ENCODE results near the gene CRY2.

Gene CRY2

DNA sequence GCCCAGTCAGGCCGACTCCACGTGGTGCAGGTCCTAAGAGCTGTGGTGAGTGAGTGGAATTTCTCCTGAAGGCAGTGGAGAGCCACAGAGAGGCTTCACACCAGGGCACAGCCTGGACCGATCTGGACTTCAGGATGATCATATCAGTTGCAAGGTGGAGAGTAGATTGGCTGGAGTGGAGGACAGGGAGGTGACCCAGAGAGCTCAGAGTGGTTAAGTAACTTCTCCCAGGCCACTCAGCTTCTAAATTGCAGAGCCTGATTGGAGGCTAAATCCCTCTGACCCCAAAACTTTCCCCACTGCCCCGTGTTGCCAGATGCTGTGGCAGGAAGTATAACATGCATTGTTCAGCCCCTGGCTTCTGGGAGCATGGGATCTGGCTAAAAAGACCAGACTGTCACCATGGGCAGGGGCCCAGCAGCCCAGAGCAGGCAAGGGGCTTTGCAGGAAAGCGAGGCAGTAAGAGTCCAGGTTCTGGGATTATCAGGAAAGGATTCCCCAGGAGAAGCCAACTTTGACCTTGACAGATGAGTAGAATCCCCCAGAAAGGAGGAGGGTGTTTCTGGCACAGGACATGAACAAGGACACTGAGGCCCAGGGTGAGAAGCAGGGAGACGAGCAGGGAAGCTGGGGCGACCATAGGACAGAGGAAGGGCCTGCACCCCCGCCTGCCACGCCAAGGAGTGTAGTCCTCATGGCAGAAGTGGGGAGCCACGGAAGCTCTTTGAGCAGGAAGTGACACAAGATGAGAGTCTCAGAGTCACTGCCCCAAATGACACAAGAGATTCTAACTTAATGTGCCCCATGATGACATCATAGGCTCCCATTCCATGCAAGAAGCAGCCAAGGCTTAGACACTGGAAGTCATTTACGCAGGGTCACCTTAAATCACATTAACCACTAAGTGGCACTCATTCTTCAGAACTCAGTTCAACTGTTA is 37.5 kb upstream of the CRY2 start:
- Histone ChIP-seq H3K79me2 (ENCODE audit: control insufficient read depth, low read length) (peaks cover 26% of the 10 kb centered on the region), H3K4me1 (ENCODE audit: control insufficient read depth, low read length) (peaks cover 24% of the 10 kb centered on the region), H3K4me2 (ENCODE audit: low read length) (no peak overlapping the region), H3K27me3 (ENCODE audit: control insufficient read depth, low read length) (no peaks in the 10 kb centered on the region), H4K20me1 (ENCODE audit: control insufficient read depth, insufficient read depth, low read depth, low read length) (peaks cover 5% of the 10 kb centered on the region; the same call in 1 of the 2 replicates), H3K9me2 (replicated peaks; ENCODE audit: control insufficient read depth, low read length) (no peaks in the 10 kb centered on the region), H3K4me3 (ENCODE audit: low read length) (no peak overlapping the region), H3F3A (ENCODE audit: control insufficient read depth, insufficient read depth) (no peaks in the 10 kb centered on the region), H3K27ac (ENCODE audit: low read depth, low read length) (no peak overlapping the region), H3K36me3 (ENCODE audit: control insufficient read depth, low read length) (peaks cover 4% of the 10 kb centered on the region), H3K9me3 (ENCODE audit: control insufficient read depth, insufficient read depth, low read length) (no peaks in the 10 kb centered on the region)
- TF ChIP-seq, protein P1, sequence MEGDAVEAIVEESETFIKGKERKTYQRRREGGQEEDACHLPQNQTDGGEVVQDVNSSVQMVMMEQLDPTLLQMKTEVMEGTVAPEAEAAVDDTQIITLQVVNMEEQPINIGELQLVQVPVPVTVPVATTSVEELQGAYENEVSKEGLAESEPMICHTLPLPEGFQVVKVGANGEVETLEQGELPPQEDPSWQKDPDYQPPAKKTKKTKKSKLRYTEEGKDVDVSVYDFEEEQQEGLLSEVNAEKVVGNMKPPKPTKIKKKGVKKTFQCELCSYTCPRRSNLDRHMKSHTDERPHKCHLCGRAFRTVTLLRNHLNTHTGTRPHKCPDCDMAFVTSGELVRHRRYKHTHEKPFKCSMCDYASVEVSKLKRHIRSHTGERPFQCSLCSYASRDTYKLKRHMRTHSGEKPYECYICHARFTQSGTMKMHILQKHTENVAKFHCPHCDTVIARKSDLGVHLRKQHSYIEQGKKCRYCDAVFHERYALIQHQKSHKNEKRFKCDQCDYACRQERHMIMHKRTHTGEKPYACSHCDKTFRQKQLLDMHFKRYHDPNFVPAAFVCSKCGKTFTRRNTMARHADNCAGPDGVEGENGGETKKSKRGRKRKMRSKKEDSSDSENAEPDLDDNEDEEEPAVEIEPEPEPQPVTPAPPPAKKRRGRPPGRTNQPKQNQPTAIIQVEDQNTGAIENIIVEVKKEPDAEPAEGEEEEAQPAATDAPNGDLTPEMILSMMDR (IDR thresholded peaks at IDR 0.05; ENCODE audit: low read depth, low read length, poor library complexity, severe bottlenecking): no peak
- TF ChIP-seq EZH2phosphoT487 (IDR thresholded peaks at IDR 0.05; ENCODE audit: borderline replicate concordance, low read length): no peak

DNA sequence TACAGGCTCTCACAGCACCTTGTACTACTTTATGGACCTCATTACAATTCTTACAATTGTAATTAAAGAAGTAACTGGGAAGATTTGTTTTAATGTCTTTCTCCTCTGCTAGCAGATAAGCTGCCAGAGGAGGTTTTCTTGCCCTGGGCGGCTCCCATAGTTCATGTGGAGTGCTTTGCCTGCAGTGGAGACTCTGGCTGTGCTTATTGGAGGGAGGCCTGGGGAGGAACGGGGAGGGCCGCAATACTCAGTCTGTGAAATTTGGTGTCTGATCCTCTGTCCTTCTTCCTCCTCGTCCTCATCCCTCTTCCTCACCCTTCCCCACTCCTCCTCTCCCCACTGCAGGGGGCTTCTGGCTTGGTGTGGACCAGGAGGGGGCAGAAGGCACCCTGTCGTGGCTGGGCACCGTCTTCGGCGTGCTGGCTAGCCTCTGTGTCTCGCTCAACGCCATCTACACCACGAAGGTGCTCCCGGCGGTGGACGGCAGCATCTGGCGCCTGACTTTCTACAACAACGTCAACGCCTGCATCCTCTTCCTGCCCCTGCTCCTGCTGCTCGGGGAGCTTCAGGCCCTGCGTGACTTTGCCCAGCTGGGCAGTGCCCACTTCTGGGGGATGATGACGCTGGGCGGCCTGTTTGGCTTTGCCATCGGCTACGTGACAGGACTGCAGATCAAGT is 36.7 kb upstream of the CRY2 start:
- Histone ChIP-seq H3K9me2 (replicated peaks; ENCODE audit: control insufficient read depth, low read length) (no peaks in the 10 kb centered on the region), H3F3A (ENCODE audit: control insufficient read depth, insufficient read depth) (no peaks in the 10 kb centered on the region), H3K36me3 (ENCODE audit: control insufficient read depth, low read length) (peaks cover 4% of the 10 kb centered on the region), H3K4me2 (ENCODE audit: low read length) (no peak overlapping the region), H4K20me1 (ENCODE audit: control insufficient read depth, insufficient read depth, low read depth, low read length) (peaks cover 5% of the 10 kb centered on the region; the same call in 1 of the 2 replicates), H3K27ac (ENCODE audit: low read depth, low read length) (no peak overlapping the region), H3K4me1 (ENCODE audit: control insufficient read depth, low read length) (peaks cover 23% of the 10 kb centered on the region), H3K27me3 (ENCODE audit: control insufficient read depth, low read length) (no peaks in the 10 kb centered on the region), H3K9me3 (ENCODE audit: control insufficient read depth, insufficient read depth, low read length) (no peaks in the 10 kb centered on the region), H3K79me2 (ENCODE audit: control insufficient read depth, low read length) (peaks cover 22% of the 10 kb centered on the region), H3K4me3 (ENCODE audit: low read length) (no peak overlapping the region)
- TF ChIP-seq, protein P1 (IDR thresholded peaks at IDR 0.05; ENCODE audit: low read depth, low read length, poor library complexity, severe bottlenecking): no peak
- no peak for TF ChIP-seq EZH2phosphoT487 (IDR thresholded peaks at IDR 0.05; ENCODE audit: borderline replicate concordance, low read length)

DNA sequence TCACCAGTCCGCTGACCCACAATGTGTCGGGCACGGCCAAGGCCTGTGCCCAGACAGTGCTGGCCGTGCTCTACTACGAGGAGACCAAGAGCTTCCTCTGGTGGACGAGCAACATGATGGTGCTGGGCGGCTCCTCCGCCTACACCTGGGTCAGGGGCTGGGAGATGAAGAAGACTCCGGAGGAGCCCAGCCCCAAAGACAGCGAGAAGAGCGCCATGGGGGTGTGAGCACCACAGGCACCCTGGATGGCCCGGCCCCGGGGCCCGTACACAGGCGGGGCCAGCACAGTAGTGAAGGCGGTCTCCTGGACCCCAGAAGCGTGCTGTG is 36.2 kb upstream of the CRY2 start:
- peaks cover 4% of the 10 kb centered on the region for H3K36me3 ChIP-seq (ENCODE audit: control insufficient read depth, low read length)
- H3F3A ChIP-seq (ENCODE audit: control insufficient read depth, insufficient read depth): 0 out of 2 replicates have a peak, but pooled peaks cover 4% of the 10 kb centered on the region
- H3K9me3 ChIP-seq (ENCODE audit: control insufficient read depth, insufficient read depth, low read length): no peaks in the 10 kb centered on the region
- H3K4me3 ChIP-seq (ENCODE audit: low read length): no peak overlapping the region
- H3K4me1 ChIP-seq (ENCODE audit: control insufficient read depth, low read length): peaks cover 18% of the 10 kb centered on the region
- no peaks in the 10 kb centered on the region for H3K27me3 ChIP-seq (ENCODE audit: control insufficient read depth, low read length)
- no peak overlapping the region for H3K4me2 ChIP-seq (ENCODE audit: low read length)
- no peak overlapping the region for H3K27ac ChIP-seq (ENCODE audit: low read depth, low read length)
- H3K79me2 ChIP-seq (ENCODE audit: control insufficient read depth, low read length): peaks cover 17% of the 10 kb centered on the region
- no peaks in the 10 kb centered on the region for H3K9me2 ChIP-seq (replicated peaks; ENCODE audit: control insufficient read depth, low read length)
- peaks cover 5% of the 10 kb centered on the region; the same call in 1 of the 2 replicates for H4K20me1 ChIP-seq (ENCODE audit: control insufficient read depth, insufficient read depth, low read depth, low read length)
- TF ChIP-seq, protein P1 (IDR thresholded peaks at IDR 0.05; ENCODE audit: low read depth, low read length, poor library complexity, severe bottlenecking): no peak
- TF ChIP-seq EZH2phosphoT487 (IDR thresholded peaks at IDR 0.05; ENCODE audit: borderline replicate concordance, low read length): no peak
